Testis (tissue), 3 donors: Measurements from ENCODE around the gene PTDSS2. TPM values are rescaled to one million over a fixed set of nuclear protein-coding genes. Genes with fewer than 3 reads are reported as not detected.

ENCODE experiments used
- DNase-seq: peaks from one replicate; pipeline ENCODE4 v3.0.0-alpha.2; 2019
- H3K27ac ChIP-seq, 2 donors: fragments of 200-600 bp; sonication (generic); one replicate each; pipeline ENCODE4 v1.5.1; 2019
- H3K27me3 ChIP-seq: fragments of 200-600 bp; sonication (generic); one replicate; pipeline ENCODE4 v1.5.1; 2019
- H3K36me3 ChIP-seq: fragments of 200-600 bp; sonication (generic); one replicate; pipeline ENCODE4 v1.5.1; 2017; ENCODE audit warnings: low read depth; ENCODE audit errors: missing control alignments
- H3K4me1 ChIP-seq: fragments of 200-600 bp; sonication (generic); one replicate; pipeline ENCODE4 v1.5.1; 2019
- H3K4me3 ChIP-seq, 2 donors: fragments of 200-600 bp; sonication (generic); one replicate each; pipeline ENCODE4 v1.5.1; 2017 to 2019
- H3K9me3 ChIP-seq: fragments of 200-600 bp; sonication (generic); one replicate; pipeline ENCODE4 v1.5.1; 2017
- POLR2A ChIP-seq: fragments of 450-650 bp; IDR thresholded peaks from one replicate; pipeline ENCODE4 v1.6.1; 2017; ENCODE audit warnings: antibody characterized with exemption, mild to moderate bottlenecking, moderate library complexity
- WGBS, 2 donors: methylation state at CpG; one replicate each; pipeline ENCODE4 v1.1.5; 2018; 5-methylcytosine and 5-hydroxymethylcytosine counted together
- intact Hi-C: fragments of 100-400 bp; cut with DNase I; formaldehyde crosslinking; loops from one replicate; pipeline ENCODE4 v1.15.1; 2023; ENCODE audit warnings: low total_unique reads
- polyA plus RNA-seq: library from polyadenylated mRNA; stranded (reverse); fragments of 350-450 nt; fragmentation: Illumina TruSeq; extraction: RNeasy Lipid Tissue Mini Kit (QIAGEN cat#74804); gene quantifications from one replicate; pipeline ENCODE4 v1.2.3, GENCODE V29; 2014; ENCODE audit warnings: low read depth, low replicate concordance; ENCODE audit not compliant: insufficient read depth
- total RNA-seq, 2 donors: library from RNA; depleted of rRNA; stranded (reverse); fragments of >200 nt; gene quantifications; one replicate each; pipeline ENCODE4 v1.2.3, GENCODE V29; 2016
- TF ChIP-seq, protein P1 (sequence below), 3 experiments: fragments of 450-650 bp in 2 of 3; fragments of 200-600 bp in 1 of 3; sonication (generic) in 1 of 3; IDR thresholded peaks; one replicate each; pipeline ENCODE4 v1.5.1; 2016 to 2019; ENCODE audit warnings: antibody characterized with exemption in 3 of 3, mild to moderate bottlenecking in 2 of 3, moderate library complexity in 1 of 3

PTDSS2 gene
- total and polyA plus RNA-seq, 3 donors from 2014 or later = 107 to 160 (median 116) TPM

DNA sequence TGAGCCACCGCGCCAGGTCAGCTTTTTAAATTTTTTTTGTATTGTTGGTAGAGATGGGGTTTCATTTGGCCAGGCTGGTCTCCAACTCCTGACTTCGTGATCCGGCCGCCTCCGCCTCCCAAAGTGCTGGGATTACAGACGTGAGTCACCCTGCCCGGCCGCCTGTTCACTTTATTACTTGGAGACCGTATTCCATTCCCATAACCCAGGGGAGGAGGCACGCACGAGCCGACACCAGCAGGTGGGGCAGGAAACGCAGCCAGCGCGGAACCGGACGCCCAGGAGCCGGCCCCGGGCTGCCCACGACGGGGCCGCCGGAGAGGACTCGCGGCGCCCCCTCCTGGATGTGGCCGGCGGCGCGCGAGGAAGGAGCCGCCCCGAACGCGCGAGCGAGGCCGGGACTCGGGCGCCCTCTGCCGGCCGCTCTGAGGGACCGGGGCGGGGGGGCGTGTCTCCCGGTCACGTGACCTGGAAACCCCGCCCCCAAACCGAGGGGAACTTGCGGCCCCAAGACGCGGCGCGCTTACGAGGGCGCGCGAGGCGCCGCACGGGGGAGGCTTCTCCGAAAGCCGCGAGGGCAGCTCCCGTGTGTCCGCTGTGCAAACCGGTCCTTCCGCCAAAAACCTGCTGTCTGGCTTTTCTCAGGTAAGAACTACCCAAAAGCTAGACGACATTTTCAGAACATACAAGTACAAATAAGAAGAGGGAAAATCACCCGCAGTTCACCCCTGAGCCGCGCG, 68.6 kb downstream of the PTDSS2 start:
- H3K27me3 ChIP-seq = no peaks in the 10 kb centered on the region
- TF ChIP-seq, protein P1, sequence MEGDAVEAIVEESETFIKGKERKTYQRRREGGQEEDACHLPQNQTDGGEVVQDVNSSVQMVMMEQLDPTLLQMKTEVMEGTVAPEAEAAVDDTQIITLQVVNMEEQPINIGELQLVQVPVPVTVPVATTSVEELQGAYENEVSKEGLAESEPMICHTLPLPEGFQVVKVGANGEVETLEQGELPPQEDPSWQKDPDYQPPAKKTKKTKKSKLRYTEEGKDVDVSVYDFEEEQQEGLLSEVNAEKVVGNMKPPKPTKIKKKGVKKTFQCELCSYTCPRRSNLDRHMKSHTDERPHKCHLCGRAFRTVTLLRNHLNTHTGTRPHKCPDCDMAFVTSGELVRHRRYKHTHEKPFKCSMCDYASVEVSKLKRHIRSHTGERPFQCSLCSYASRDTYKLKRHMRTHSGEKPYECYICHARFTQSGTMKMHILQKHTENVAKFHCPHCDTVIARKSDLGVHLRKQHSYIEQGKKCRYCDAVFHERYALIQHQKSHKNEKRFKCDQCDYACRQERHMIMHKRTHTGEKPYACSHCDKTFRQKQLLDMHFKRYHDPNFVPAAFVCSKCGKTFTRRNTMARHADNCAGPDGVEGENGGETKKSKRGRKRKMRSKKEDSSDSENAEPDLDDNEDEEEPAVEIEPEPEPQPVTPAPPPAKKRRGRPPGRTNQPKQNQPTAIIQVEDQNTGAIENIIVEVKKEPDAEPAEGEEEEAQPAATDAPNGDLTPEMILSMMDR (IDR thresholded peaks at IDR 0.05) = peak; percentile 99 to 100 (median 99)
- no peak for TF ChIP-seq POLR2A
- DNase-seq = peak; percentile 86
- H3K4me3 ChIP-seq = peak overlapping the region; percentile 13 to 21
- no peaks in the 10 kb centered on the region for H3K9me3 ChIP-seq
- WGBS, 2 donors = 9 to 22% methylated on average over 33 to 50 of the region's 74 CpGs
- H3K4me1 ChIP-seq = no peaks in the 10 kb centered on the region
- H3K36me3 ChIP-seq = no peaks in the 10 kb centered on the region
- intact Hi-C loops = no loop called here
- peak overlapping the region in 1 of 2 donors; percentile 74 for H3K27ac ChIP-seq

DNA sequence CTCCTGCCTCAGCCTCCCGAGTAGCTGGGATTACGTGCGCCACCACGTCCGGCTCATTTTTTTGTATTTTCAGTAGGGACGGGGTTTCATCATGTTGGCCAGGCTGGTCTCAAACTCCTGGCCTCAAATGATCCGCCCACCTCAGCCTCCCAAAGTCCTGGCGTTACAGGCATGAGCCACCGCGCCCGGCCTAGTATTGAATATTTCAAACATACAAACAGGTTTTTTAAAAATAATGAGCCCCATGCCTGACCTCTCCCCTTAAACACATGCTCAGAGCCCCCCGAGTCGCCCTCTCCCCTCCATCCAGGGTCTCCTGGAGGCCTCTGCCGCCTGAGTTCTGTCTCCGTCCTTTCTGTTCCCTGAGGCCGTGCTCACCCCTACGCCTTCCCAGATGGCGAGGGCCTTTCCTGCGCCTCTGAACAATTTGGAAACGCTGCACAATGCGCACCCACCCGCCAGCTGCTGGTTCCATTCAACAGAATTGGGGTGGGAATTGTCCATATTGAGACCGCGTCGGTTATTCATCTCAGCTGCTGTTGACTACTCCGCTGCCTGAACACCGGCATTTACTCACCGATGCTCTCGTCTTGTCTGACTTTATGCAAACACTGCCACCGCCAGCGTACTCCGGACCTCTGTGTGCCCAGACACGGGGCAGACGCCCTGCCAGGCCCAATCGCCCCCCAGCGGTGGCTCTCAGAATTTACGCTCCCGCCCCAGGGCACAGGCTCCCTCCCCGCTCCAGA, 70.5 kb downstream of the PTDSS2 start:
- no peak overlapping the region for H3K4me3 ChIP-seq
- TF ChIP-seq, protein P1 (IDR thresholded peaks at IDR 0.05) = no peak
- no peak for TF ChIP-seq POLR2A
- WGBS, 2 donors = 83 to 90% methylated on average over 39 of the region's 39 CpGs
- no peaks in the 10 kb centered on the region for H3K4me1 ChIP-seq
- no peak for DNase-seq
- no peaks in the 10 kb centered on the region for H3K27me3 ChIP-seq
- H3K36me3 ChIP-seq = no peaks in the 10 kb centered on the region
- intact Hi-C loops = no loop called here
- no peak overlapping the region for H3K27ac ChIP-seq
- H3K9me3 ChIP-seq = no peaks in the 10 kb centered on the region

DNA sequence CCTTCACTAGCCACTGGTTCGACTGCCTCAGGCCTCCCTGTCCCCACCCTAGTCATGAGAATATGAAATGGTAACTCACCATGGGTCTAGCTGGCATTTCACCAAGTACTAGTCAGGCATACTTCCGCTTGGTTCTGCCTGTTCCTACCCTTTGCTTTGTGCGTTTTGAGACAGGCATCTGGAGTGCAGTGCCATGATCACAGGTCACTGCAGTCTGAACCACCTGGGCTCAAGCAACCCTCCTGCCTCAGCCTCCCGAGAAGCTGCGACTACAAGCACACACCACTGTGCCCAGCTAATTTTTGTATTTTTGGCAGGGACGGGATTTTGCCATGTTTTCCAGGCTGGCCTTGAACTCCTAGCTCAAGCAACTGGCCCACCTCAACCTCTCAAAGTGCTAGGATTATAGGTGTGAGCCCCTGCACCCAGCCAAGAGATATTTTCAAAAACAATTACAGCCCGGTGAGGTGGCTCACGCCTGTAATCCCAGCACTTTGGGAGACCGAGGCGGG, 71.2 kb downstream of the PTDSS2 start:
- WGBS, 2 donors = 82 to 87% methylated on average over 8 to 10 of the region's 10 CpGs
- Histone ChIP-seq H3K4me3 (no peak overlapping the region), H3K36me3 (no peaks in the 10 kb centered on the region), H3K4me1 (no peaks in the 10 kb centered on the region), H3K27me3 (no peaks in the 10 kb centered on the region), H3K27ac (no peak overlapping the region), H3K9me3 (no peaks in the 10 kb centered on the region)
- intact Hi-C loops = no loop called here
- DNase-seq = no peak
- no peak for TF ChIP-seq POLR2A
- TF ChIP-seq, protein P1 (IDR thresholded peaks at IDR 0.05) = no peak

DNA sequence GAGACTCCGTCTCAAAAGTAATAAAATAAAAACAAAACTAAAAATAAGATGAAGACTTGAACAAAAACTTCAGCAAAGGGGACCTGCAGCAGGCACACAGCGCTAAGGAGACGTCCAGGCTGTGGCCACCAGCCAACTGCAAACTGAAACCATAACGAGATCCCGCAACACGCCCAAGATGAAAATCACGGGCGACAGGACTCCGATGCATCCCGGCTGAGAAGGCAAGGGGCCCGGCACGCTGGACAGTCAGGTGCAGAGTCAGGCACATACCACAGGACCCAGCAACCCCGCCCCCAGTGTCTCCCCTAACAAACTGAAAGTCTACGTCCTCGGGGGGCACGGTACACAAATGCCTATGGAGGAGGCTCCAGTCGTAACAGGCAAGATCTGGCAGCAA, 76.1 kb downstream of the PTDSS2 start:
- no peaks in the 10 kb centered on the region for H3K27me3 ChIP-seq
- no peaks in the 10 kb centered on the region for H3K9me3 ChIP-seq
- 77 to 85% methylated on average over 17 of the region's 17 CpGs for WGBS, 2 donors
- H3K4me1 ChIP-seq = no peaks in the 10 kb centered on the region
- intact Hi-C loops = no loop called here
- DNase-seq = no peak
- H3K36me3 ChIP-seq = no peaks in the 10 kb centered on the region
- H3K4me3 ChIP-seq = no peak overlapping the region
- TF ChIP-seq, protein P1 (IDR thresholded peaks at IDR 0.05) = no peak
- TF ChIP-seq POLR2A = no peak
- H3K27ac ChIP-seq = no peak overlapping the region
